Endothelial cell of umbilical vein (primary cell): Measurements from ENCODE around the gene CCBE1. TPM values are rescaled to one million over a fixed set of nuclear protein-coding genes. Genes with fewer than 3 reads are reported as not detected.

Experiments used
- BruUV-seq: library from RNA; stranded (reverse); fragments of 400-500 nt; replicated peaks from 2 replicates; lab custom pipeline; 2021; lab: Mats Ljungman, UMichigan
- CTCF ChIA-PET: fragments of 300-600, 350-600 bp; sonication (Branson Sonifier 250); formaldehyde crosslinking; loops from one replicate; lab custom pipeline; 2021; ENCODE audit warnings: antibody characterized with exemption, inconsistent platforms; lab: Charles Lee
- POLR2A ChIA-PET: fragments of 300-600, 350-600 bp; sonication (Branson Sonifier 250); formaldehyde crosslinking; loops from one replicate; lab custom pipeline; 2021; ENCODE audit warnings: antibody characterized with exemption, inconsistent platforms; lab: Charles Lee
- DNase-seq: peaks from one replicate; pipeline ENCODE4 v3.0.0-alpha.2; 2011; ENCODE audit warnings: low read depth, low spot score
- FAIRE-seq: peaks from 2 replicates; lab custom pipeline; 2011; peaks lifted over from hg19 to GRCh38; lab: Jason Lieb, UNC
- H2AFZ ChIP-seq: 2 replicates; pipeline ENCODE4 v1.6.0; 2012; ENCODE audit warnings: low read depth, low read length, control low read depth, inconsistent platforms
- H3K27ac ChIP-seq: 2 replicates; pipeline ENCODE4 v1.5.1; 2011; ENCODE audit warnings: low read depth, mild to moderate bottlenecking, control low read depth, low read length, moderate library complexity; ENCODE audit not compliant: insufficient read depth
- H3K27me3 ChIP-seq, 2 experiments: 2 replicates each; pipeline versions ENCODE4 v1.6.0 to v1.6.1; 2011; ENCODE audit warnings: low read length in 2 of 2, mixed read lengths in 1 of 2; ENCODE audit not compliant: control insufficient read depth in 2 of 2, insufficient read depth in 2 of 2
- H3K36me3 ChIP-seq, 2 experiments: 2 replicates in 1 of 2; 3 replicates in 1 of 2; pipeline ENCODE4 v1.5.1; 2011; ENCODE audit warnings: low read length in 2 of 2, mild to moderate bottlenecking in 1 of 2, moderate library complexity in 1 of 2; ENCODE audit not compliant: control insufficient read depth in 2 of 2, insufficient read depth in 2 of 2; ENCODE audit errors: extremely low read depth in 1 of 2
- H3K4me1 ChIP-seq: 3 replicates; pipeline ENCODE4 v1.5.1; 2011; ENCODE audit warnings: mild to moderate bottlenecking, low read length; ENCODE audit not compliant: control insufficient read depth, insufficient read depth; ENCODE audit errors: extremely low read depth
- H3K4me2 ChIP-seq: 2 replicates; pipeline ENCODE4 v1.6.1; 2011; ENCODE audit warnings: low read length, control low read depth, mixed read lengths; ENCODE audit not compliant: insufficient read depth
- H3K4me3 ChIP-seq, 3 experiments: fragments of 200-600 bp in 1 of 3; sonication (generic), shearing (Covaris generic) in 1 of 3; replicated peaks in 1 of 3; 2 replicates each; pipeline ENCODE4 v1.5.1; 2011 to 2016; ENCODE audit warnings: control low read depth in 3 of 3, low read length in 3 of 3, mild to moderate bottlenecking in 2 of 3, inconsistent platforms in 1 of 3, low read depth in 1 of 3, moderate library complexity in 1 of 3; ENCODE audit not compliant: insufficient read depth in 1 of 3
- H3K79me2 ChIP-seq: 2 replicates; pipeline ENCODE4 v1.6.0; 2012; ENCODE audit warnings: low read length, inconsistent platforms; ENCODE audit not compliant: control insufficient read depth, insufficient read depth
- H3K9ac ChIP-seq: replicated peaks from 2 replicates; pipeline ENCODE3; 2011; ENCODE audit warnings: low read length, control low read depth; ENCODE audit not compliant: insufficient read depth; ENCODE audit errors: extremely low read depth
- H3K9me1 ChIP-seq: replicated peaks from 3 replicates; pipeline ENCODE4 v1.6.0; 2011; ENCODE audit warnings: mild to moderate bottlenecking, low read length; ENCODE audit not compliant: control insufficient read depth, insufficient read depth; ENCODE audit errors: extremely low read depth
- H3K9me3 ChIP-seq: replicated peaks from 2 replicates; pipeline ENCODE4 v1.5.1; 2012; ENCODE audit warnings: low read length, inconsistent platforms; ENCODE audit not compliant: control insufficient read depth, insufficient read depth
- H4K20me1 ChIP-seq: replicated peaks from 2 replicates; pipeline ENCODE3; 2011; ENCODE audit warnings: mild to moderate bottlenecking, low read length; ENCODE audit not compliant: control insufficient read depth, insufficient read depth; ENCODE audit errors: extremely low read depth
- CTCF ChIP-seq, 2 donors: IDR thresholded peaks; 1 replicate in 1 of 2; 2 replicates in 1 of 2; pipeline ENCODE4 v1.5.1; 2011; ENCODE audit warnings: low read length in 2 of 2, mild to moderate bottlenecking in 2 of 2, moderate library complexity in 2 of 2, control low read depth in 1 of 2, inconsistent platforms in 1 of 2, low read depth in 1 of 2; ENCODE audit not compliant: insufficient read depth in 1 of 2; ENCODE audit errors: extremely low read depth in 1 of 2
- EZH2 ChIP-seq: IDR thresholded peaks from 2 replicates; pipeline ENCODE4 v1.6.1; 2012; ENCODE audit warnings: borderline replicate concordance, low read depth, mild to moderate bottlenecking, moderate library complexity, low read length, inconsistent platforms; ENCODE audit not compliant: severe bottlenecking
- FOS ChIP-seq: IDR thresholded peaks from 2 replicates; pipeline ENCODE4 v1.6.1; 2011; ENCODE audit warnings: mild to moderate bottlenecking, low read length, moderate library complexity, borderline replicate concordance; ENCODE audit not compliant: insufficient read depth
- GATA2 ChIP-seq: IDR thresholded peaks from 2 replicates; pipeline ENCODE4 v1.7.0; 2011; ENCODE audit warnings: low read depth, mild to moderate bottlenecking, moderate library complexity, mixed read lengths, low read length; ENCODE audit not compliant: insufficient read length, insufficient read depth
- JUN ChIP-seq: IDR thresholded peaks from 2 replicates; pipeline ENCODE4 v1.6.1; 2011; ENCODE audit warnings: borderline replicate concordance, low read depth; ENCODE audit not compliant: insufficient read length, insufficient read depth
- MAX ChIP-seq: IDR thresholded peaks from 2 replicates; pipeline ENCODE4 v1.6.1; 2011; ENCODE audit not compliant: insufficient read depth, insufficient read length
- POLR2AphosphoS5 ChIP-seq: IDR thresholded peaks from 2 replicates; pipeline ENCODE4 v1.6.1; 2012; ENCODE audit warnings: low read depth, mild to moderate bottlenecking, control low read depth, low read length, moderate library complexity; ENCODE audit not compliant: insufficient read depth
- dilution Hi-C: fragments of 300-500 bp; cut with MboI; formaldehyde crosslinking; loops from one replicate; pipeline ENCODE4 v1.15.0; 2019; ENCODE audit warnings: low sequenced_read_pairs; ENCODE audit not compliant: extremely low pct_ligation_motif_present
- intact Hi-C: fragments of 100-400 bp; cut with micrococcal nuclease; formaldehyde crosslinking; loops from one replicate; pipeline ENCODE4 v1.10.0; 2022
- polyA plus RNA-seq, 4 experiments: library from polyadenylated mRNA; depleted of rRNA in 3 of 4; stranded (reverse) in 3 of 4; unstranded in 1 of 4; fragments of >200 nt; gene quantifications; 2 replicates each; pipeline versions ENCODE4 v1.2.1 to v1.2.3, GENCODE V29; 2011 to 2012; ENCODE audit warnings: missing spikeins in 1 of 4
- total RNA-seq: library from RNA; stranded (reverse); gene quantifications from 2 replicates; pipeline ENCODE4 v1.2.3, GENCODE V29; 2021

Gene CCBE1
- total and polyA plus RNA-seq, 2 donors (not counting 3 experiments of a cell fraction or from before 2014, with no cell fraction given), result 0.04 TPM; not detected in 1

GRCh38 chr18:59448546-59448945 is 248.7 kb downstream of the CCBE1 start:
- dilution Hi-C loops (no loop called here), intact Hi-C loops (no loop called here)
- H3K9me1 ChIP-seq, result no peaks in the 10 kb centered on the region
- no peak overlapping the region for H3K9ac ChIP-seq
- ChIA-PET POLR2A (no interaction called here), CTCF (interaction anchor here (1.4 to 1.6 kb wide), 2 partner anchors 11 to 375 kb away, joined by 4 to 9 read pairs; no protein-coding TSS in a partner anchor)
- no peak overlapping the region for H3K27ac ChIP-seq
- no peak for FAIRE-seq
- H4K20me1 ChIP-seq, result no peaks in the 10 kb centered on the region
- no peaks in the 10 kb centered on the region for H3K79me2 ChIP-seq
- H3K4me3 ChIP-seq, result no peak overlapping the region
- no peaks in the 10 kb centered on the region for H3K9me3 ChIP-seq
- no peak for DNase-seq
- BruUV-seq, result no TSS peak
- H2AFZ ChIP-seq, result no peak overlapping the region
- no peaks in the 10 kb centered on the region for H3K36me3 ChIP-seq
- no peaks in the 10 kb centered on the region for H3K27me3 ChIP-seq
- TF ChIP-seq FOS (no peak), MAX (no peak), CTCF (IDR thresholded peaks at IDR 0.05; ENCODE audit: extremely low read depth in 1 of 2, insufficient read depth in 1 of 2, low read depth in 1 of 2, low read length in 2 of 2) (no peak), EZH2 (no peak), JUN (no peak), POLR2AphosphoS5 (no peak), GATA2 (no peak)
- no peak overlapping the region for H3K4me2 ChIP-seq
- H3K4me1 ChIP-seq, result no peaks in the 10 kb centered on the region
